ENCODE measurements around the gene HID1. TPM values are rescaled to one million over a fixed set of nuclear protein-coding genes. Genes with fewer than 3 reads are reported as not detected.

HID1 gene
- total and polyA plus RNA-seq, 9 of the 15 experiments (the other 6 are each of a cell fraction or from before 2014, with no cell fraction given), result 0.14 to 2.1 (median 0.54) TPM; not detected in 2

GRCh38 chr17:74964246-74964761 is 8.3 kb downstream of the HID1 start:
- intact Hi-C loops (cut with micrococcal nuclease) (loop anchor here (5.0 kb wide), 1 partner anchor 148 kb away; no protein-coding TSS in a partner anchor), in situ Hi-C loops (cut with MboI) (loop anchor here (5.0 kb wide), 1 partner anchor 148 kb away; no protein-coding TSS in a partner anchor)
- Histone ChIP-seq H3K27ac (ENCODE audit: extremely low read depth, low read depth, low read length) (no peak overlapping the region), H3K9me3 (replicated peaks; ENCODE audit: control insufficient read depth, insufficient read depth, low read depth, low read length) (no peaks in the 10 kb centered on the region), H3K9me1 (ENCODE audit: control insufficient read depth, insufficient read depth, low read length) (no peaks in the 10 kb centered on the region), H3K4me1 (replicated peaks in 1 of 2; ENCODE audit: control insufficient read depth in 2 of 2, insufficient read depth in 2 of 2, low read length in 2 of 2) (peaks cover 10 to 38% of the 10 kb centered on the region in 2 experiments; a peak in 4 of 5 replicates), H3K27me3 (ENCODE audit: control insufficient read depth in 2 of 2, insufficient read depth in 2 of 2, low read length in 2 of 2) (no peaks in the 10 kb centered on the region), H3K4me2 (ENCODE audit: insufficient read depth, low read length) (no peak overlapping the region), H4K20me1 (replicated peaks; ENCODE audit: control insufficient read depth, insufficient read depth, low read length) (no peaks in the 10 kb centered on the region), H3K9ac (ENCODE audit: insufficient read depth in 1 of 2, low read depth in 2 of 2, low read length in 2 of 2) (0 out of 4 replicates have a peak overlapping the region, but pooled peaks of 1 of the 2 experiments have one; percentile 50), H3K36me3 (ENCODE audit: control insufficient read depth, insufficient read depth, low read length) (no peaks in the 10 kb centered on the region), H3K79me2 (ENCODE audit: control insufficient read depth, insufficient read depth, low read length) (no peaks in the 10 kb centered on the region), H3K4me3 (no peak overlapping the region), H2AFZ (ENCODE audit: low read depth, low read length) (no peak overlapping the region)
- DNase-seq (ENCODE audit: extremely low read depth in 1 of 4, low spot score in 3 of 4) (no peak), FAIRE-seq (no peak), ATAC-seq (no peak)
- CTCF ChIA-PET (ENCODE audit: low intra/inter-chr PET ratio), result interaction anchor here (0.9 kb wide), 1 partner anchor 237 kb away, joined by 4 read pairs; no protein-coding TSS in a partner anchor
- BruUV-seq (replicated peaks), result no TSS peak
- POLR2A ChIA-PET, result interaction anchor here (0.5 to 2.9 kb wide), 9 partner anchors 8 to 217 kb away, joined by 3 to 9 read pairs (median 4); partner anchors contain the start of genes HID1 and MRPL58
- TF ChIP-seq TCFL5 (CRISPR knock-in tag; conservative IDR thresholded peaks at IDR 0.05), result no peak
- no peak for TF ChIP-seq ETV1 (tag; conservative IDR thresholded peaks at IDR 0.05; ENCODE audit: low read depth)
- no peak for TF ChIP-seq FOXJ2 (tag; IDR thresholded peaks at IDR 0.05)
- no peak for TF ChIP-seq SIN3B (IDR thresholded peaks at IDR 0.05; ENCODE audit: low read depth)
- no peak for TF ChIP-seq POLR3G (IDR thresholded peaks at IDR 0.05; ENCODE audit: extremely low read depth, insufficient read length, insufficient replicate concordance)
- TF ChIP-seq HSF4 (CRISPR knock-in tag; IDR thresholded peaks at IDR 0.05; ENCODE audit: borderline replicate concordance), result no peak
- TF ChIP-seq PURB (CRISPR knock-in tag; IDR thresholded peaks at IDR 0.05; ENCODE audit: low read depth), result no peak
- no peak for TF ChIP-seq ZNF696 (CRISPR knock-in tag; conservative IDR thresholded peaks at IDR 0.05)
- no peak for TF ChIP-seq MCM5 (IDR thresholded peaks at IDR 0.05; ENCODE audit: low read depth)
- TF ChIP-seq, protein P1, sequence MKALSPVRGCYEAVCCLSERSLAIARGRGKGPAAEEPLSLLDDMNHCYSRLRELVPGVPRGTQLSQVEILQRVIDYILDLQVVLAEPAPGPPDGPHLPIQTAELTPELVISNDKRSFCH (CRISPR knock-in tag; IDR thresholded peaks at IDR 0.05), result no peak
- TF ChIP-seq, protein P1 (tag; IDR thresholded peaks at IDR 0.05), result no peak
- no peak for TF ChIP-seq CBX1 (IDR thresholded peaks at IDR 0.05; ENCODE audit: low read depth)
- no peak for TF ChIP-seq TAF1 (IDR thresholded peaks at IDR 0.05; ENCODE audit: control insufficient read depth, extremely low read depth, insufficient read depth, low read length, severe bottlenecking)
- WGBS (ENCODE audit: insufficient coverage, low coverage, missing lambda C conversion rate), result 55% methylated on average over 8 of the region's 12 CpGs
